ENCODE measurements around the gene MON1B. TPM values are rescaled to one million over a fixed set of nuclear protein-coding genes. Genes with fewer than 3 reads are reported as not detected.

Gene MON1B
- total RNA-seq, 6 experiments from 2014 or later = 16.6 to 30.1 (median 27.3) TPM

DNA sequence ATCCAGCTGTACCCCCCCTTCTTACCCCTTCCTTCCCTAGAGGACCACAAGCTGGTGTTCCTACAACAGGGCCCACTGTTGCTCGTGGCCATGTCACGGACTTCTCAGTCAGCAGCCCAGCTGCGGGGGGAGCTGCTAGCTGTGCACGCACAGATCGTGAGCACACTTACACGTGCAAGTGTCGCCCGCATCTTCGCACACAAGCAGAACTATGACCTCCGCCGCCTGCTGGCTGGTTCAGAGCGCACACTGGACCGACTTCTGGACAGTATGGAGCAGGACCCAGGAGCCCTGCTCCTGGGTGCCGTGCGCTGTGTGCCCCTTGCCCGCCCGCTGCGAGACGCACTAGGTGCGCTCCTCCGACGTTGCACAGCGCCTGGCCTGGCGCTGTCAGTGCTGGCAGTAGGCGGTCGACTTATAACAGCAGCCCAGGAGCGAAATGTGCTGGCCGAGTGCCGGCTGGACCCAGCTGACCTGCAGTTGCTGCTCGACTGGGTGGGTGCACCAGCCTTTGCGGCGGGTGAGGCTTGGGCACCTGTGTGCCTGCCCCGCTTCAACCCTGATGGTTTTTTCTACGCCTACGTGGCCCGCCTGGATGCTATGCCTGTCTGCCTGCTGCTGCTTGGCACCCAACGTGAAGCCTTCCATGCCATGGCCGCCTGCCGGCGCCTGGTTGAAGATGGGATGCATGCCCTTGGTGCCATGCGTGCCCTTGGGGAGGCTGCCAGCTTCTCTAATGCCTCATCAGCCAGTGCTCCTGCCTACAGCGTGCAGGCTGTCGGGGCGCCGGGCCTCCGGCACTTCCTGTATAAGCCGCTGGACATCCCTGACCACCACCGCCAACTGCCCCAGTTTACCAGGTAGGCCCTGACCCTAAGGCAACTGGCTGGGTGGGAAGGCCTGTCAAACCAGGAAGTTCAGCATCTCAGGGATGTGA, 3.6 kb downstream of the MON1B start:
- Histone ChIP-seq H3K4me3 (no peak overlapping the region), H3K4me1 (peaks cover 0 to 11% (median 3%) of the 10 kb centered on the region in 4 donors), H3K9me3 (no peaks in the 10 kb centered on the region), H3K27me3 (no peaks in the 10 kb centered on the region), H3K36me3 (peaks cover 0 to 65% (median 19%) of the 10 kb centered on the region in 4 donors), H3K27ac (no peak overlapping the region)
- intact Hi-C loops (cut with DNase I) = no loop called here
- TF ChIP-seq, protein P1, sequence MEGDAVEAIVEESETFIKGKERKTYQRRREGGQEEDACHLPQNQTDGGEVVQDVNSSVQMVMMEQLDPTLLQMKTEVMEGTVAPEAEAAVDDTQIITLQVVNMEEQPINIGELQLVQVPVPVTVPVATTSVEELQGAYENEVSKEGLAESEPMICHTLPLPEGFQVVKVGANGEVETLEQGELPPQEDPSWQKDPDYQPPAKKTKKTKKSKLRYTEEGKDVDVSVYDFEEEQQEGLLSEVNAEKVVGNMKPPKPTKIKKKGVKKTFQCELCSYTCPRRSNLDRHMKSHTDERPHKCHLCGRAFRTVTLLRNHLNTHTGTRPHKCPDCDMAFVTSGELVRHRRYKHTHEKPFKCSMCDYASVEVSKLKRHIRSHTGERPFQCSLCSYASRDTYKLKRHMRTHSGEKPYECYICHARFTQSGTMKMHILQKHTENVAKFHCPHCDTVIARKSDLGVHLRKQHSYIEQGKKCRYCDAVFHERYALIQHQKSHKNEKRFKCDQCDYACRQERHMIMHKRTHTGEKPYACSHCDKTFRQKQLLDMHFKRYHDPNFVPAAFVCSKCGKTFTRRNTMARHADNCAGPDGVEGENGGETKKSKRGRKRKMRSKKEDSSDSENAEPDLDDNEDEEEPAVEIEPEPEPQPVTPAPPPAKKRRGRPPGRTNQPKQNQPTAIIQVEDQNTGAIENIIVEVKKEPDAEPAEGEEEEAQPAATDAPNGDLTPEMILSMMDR (IDR thresholded peaks at IDR 0.05) = no peak
- no peak for TF ChIP-seq POLR2A (IDR thresholded peaks at IDR 0.05)
- no peak for DNase-seq
- no CpG with 5 or more reads among the region's 48 CpGs for WGBS (ENCODE audit: insufficient coverage, low coverage, low lambda C conversion rate, missing lambda C conversion rate)
- ATAC-seq = no peak

- intact Hi-C loops (cut with DNase I) = no loop called here
- 97% methylated on average over 6 of the region's 8 CpGs for WGBS (ENCODE audit: insufficient coverage, low coverage, low lambda C conversion rate, missing lambda C conversion rate)
- Histone ChIP-seq H3K9me3 (no peaks in the 10 kb centered on the region), H3K4me3 (no peak overlapping the region), H3K36me3 (peaks cover 0 to 67% (median 19%) of the 10 kb centered on the region in 4 donors), H3K27me3 (no peaks in the 10 kb centered on the region), H3K4me1 (peaks cover 0 to 11% (median 3%) of the 10 kb centered on the region in 4 donors), H3K27ac (no peak overlapping the region)
- ATAC-seq (no peak), DNase-seq (no peak)
- TF ChIP-seq, protein P1 (IDR thresholded peaks at IDR 0.05) = no peak
- TF ChIP-seq POLR2A (IDR thresholded peaks at IDR 0.05) = no peak
These were observed 4.4 kb downstream of the MON1B start for GRCh38 chr16:77195411-77195810.

GRCh38 chr16:77197747-77198146, 6.8 kb downstream of the MON1B start:
- peaks cover 0 to 67% (median 19%) of the 10 kb centered on the region in 4 donors for H3K36me3 ChIP-seq
- H3K27ac ChIP-seq = no peak overlapping the region
- DNase-seq (no peak), ATAC-seq (no peak)
- intact Hi-C loops (cut with DNase I) = no loop called here
- TF ChIP-seq, protein P1 (IDR thresholded peaks at IDR 0.05) = no peak
- TF ChIP-seq POLR2A (IDR thresholded peaks at IDR 0.05) = no peak
- H3K27me3 ChIP-seq = no peaks in the 10 kb centered on the region
- peaks cover 0 to 3% (median 0%) of the 10 kb centered on the region in 4 donors for H3K9me3 ChIP-seq
- peaks cover 0 to under 1% (median 0%) of the 10 kb centered on the region in 4 donors for H3K4me1 ChIP-seq
- no peak overlapping the region for H3K4me3 ChIP-seq
- WGBS (ENCODE audit: insufficient coverage, low coverage, low lambda C conversion rate, missing lambda C conversion rate) = no CpG with 5 or more reads among the region's 2 CpGs

- Histone ChIP-seq H3K27me3 (no peaks in the 10 kb centered on the region), H3K4me1 (no peaks in the 10 kb centered on the region), H3K36me3 (peaks cover 0 to 53% (median 17%) of the 10 kb centered on the region in 4 donors), H3K27ac (no peak within 1 kb of the TSS), H3K4me3 (no peak within 1 kb of the TSS), H3K9me3 (peaks cover 0 to 3% (median 0%) of the 10 kb centered on the region in 4 donors)
- intact Hi-C loops (cut with DNase I) = no loop called here
- no peak for ATAC-seq
- TF ChIP-seq, protein P1 (IDR thresholded peaks at IDR 0.05) = no peak
- no peak for DNase-seq
- WGBS (ENCODE audit: insufficient coverage, low coverage, low lambda C conversion rate, missing lambda C conversion rate) = 94% methylated on average over 18 of the region's 18 CpGs
These were observed 8.2 kb downstream of the MON1B start, which contains the start of gene SYCE1L for GRCh38 chr16:77199211-77199610. TSS of gene SYCE1L (plus strand) at chr16:77199408. CDS start at chr16:77199452, 44 bp downstream.

Data from right lobe of liver (tissue), 6 donors.